Endothelial cell of umbilical vein (primary cell): ENCODE data around the gene SMAD2. TPM values are rescaled to one million over a fixed set of nuclear protein-coding genes. Genes with fewer than 3 reads are reported as not detected.

Experiments used
- BruUV-seq: library from RNA; stranded (reverse); fragments of 400-500 nt; replicated peaks from 2 replicates; lab custom pipeline; 2021; lab: Mats Ljungman, UMichigan
- CTCF ChIA-PET: fragments of 300-600, 350-600 bp; sonication (Branson Sonifier 250); formaldehyde crosslinking; loops from one replicate; lab custom pipeline; 2021; ENCODE audit warnings: antibody characterized with exemption, inconsistent platforms; lab: Charles Lee
- POLR2A ChIA-PET: fragments of 300-600, 350-600 bp; sonication (Branson Sonifier 250); formaldehyde crosslinking; loops from one replicate; lab custom pipeline; 2021; ENCODE audit warnings: antibody characterized with exemption, inconsistent platforms; lab: Charles Lee
- DNase-seq: peaks from one replicate; pipeline ENCODE4 v3.0.0-alpha.2; 2011; ENCODE audit warnings: low read depth, low spot score
- FAIRE-seq: peaks from 2 replicates; lab custom pipeline; 2011; peaks lifted over from hg19 to GRCh38; lab: Jason Lieb, UNC
- H2AFZ ChIP-seq: 2 replicates; pipeline ENCODE4 v1.6.0; 2012; ENCODE audit warnings: low read depth, low read length, control low read depth, inconsistent platforms
- H3K27ac ChIP-seq: 2 replicates; pipeline ENCODE4 v1.5.1; 2011; ENCODE audit warnings: low read depth, mild to moderate bottlenecking, control low read depth, low read length, moderate library complexity; ENCODE audit not compliant: insufficient read depth
- H3K27me3 ChIP-seq, 2 experiments: 2 replicates each; pipeline versions ENCODE4 v1.6.0 to v1.6.1; 2011; ENCODE audit warnings: low read length in 2 of 2, mixed read lengths in 1 of 2; ENCODE audit not compliant: control insufficient read depth in 2 of 2, insufficient read depth in 2 of 2
- H3K36me3 ChIP-seq, 2 experiments: 2 replicates in 1 of 2; 3 replicates in 1 of 2; pipeline ENCODE4 v1.5.1; 2011; ENCODE audit warnings: low read length in 2 of 2, mild to moderate bottlenecking in 1 of 2, moderate library complexity in 1 of 2; ENCODE audit not compliant: control insufficient read depth in 2 of 2, insufficient read depth in 2 of 2; ENCODE audit errors: extremely low read depth in 1 of 2
- H3K4me1 ChIP-seq: 3 replicates; pipeline ENCODE4 v1.5.1; 2011; ENCODE audit warnings: mild to moderate bottlenecking, low read length; ENCODE audit not compliant: control insufficient read depth, insufficient read depth; ENCODE audit errors: extremely low read depth
- H3K4me2 ChIP-seq: 2 replicates; pipeline ENCODE4 v1.6.1; 2011; ENCODE audit warnings: low read length, control low read depth, mixed read lengths; ENCODE audit not compliant: insufficient read depth
- H3K4me3 ChIP-seq, 3 experiments: fragments of 200-600 bp in 1 of 3; sonication (generic), shearing (Covaris generic) in 1 of 3; replicated peaks in 1 of 3; 2 replicates each; pipeline ENCODE4 v1.5.1; 2011 to 2016; ENCODE audit warnings: control low read depth in 3 of 3, low read length in 3 of 3, mild to moderate bottlenecking in 2 of 3, inconsistent platforms in 1 of 3, low read depth in 1 of 3, moderate library complexity in 1 of 3; ENCODE audit not compliant: insufficient read depth in 1 of 3
- H3K79me2 ChIP-seq: 2 replicates; pipeline ENCODE4 v1.6.0; 2012; ENCODE audit warnings: low read length, inconsistent platforms; ENCODE audit not compliant: control insufficient read depth, insufficient read depth
- H3K9ac ChIP-seq: replicated peaks from 2 replicates; pipeline ENCODE3; 2011; ENCODE audit warnings: low read length, control low read depth; ENCODE audit not compliant: insufficient read depth; ENCODE audit errors: extremely low read depth
- H3K9me1 ChIP-seq: replicated peaks from 3 replicates; pipeline ENCODE4 v1.6.0; 2011; ENCODE audit warnings: mild to moderate bottlenecking, low read length; ENCODE audit not compliant: control insufficient read depth, insufficient read depth; ENCODE audit errors: extremely low read depth
- H3K9me3 ChIP-seq: replicated peaks from 2 replicates; pipeline ENCODE4 v1.5.1; 2012; ENCODE audit warnings: low read length, inconsistent platforms; ENCODE audit not compliant: control insufficient read depth, insufficient read depth
- H4K20me1 ChIP-seq: replicated peaks from 2 replicates; pipeline ENCODE3; 2011; ENCODE audit warnings: mild to moderate bottlenecking, low read length; ENCODE audit not compliant: control insufficient read depth, insufficient read depth; ENCODE audit errors: extremely low read depth
- EZH2 ChIP-seq: IDR thresholded peaks from 2 replicates; pipeline ENCODE4 v1.6.1; 2012; ENCODE audit warnings: borderline replicate concordance, low read depth, mild to moderate bottlenecking, moderate library complexity, low read length, inconsistent platforms; ENCODE audit not compliant: severe bottlenecking
- FOS ChIP-seq: IDR thresholded peaks from 2 replicates; pipeline ENCODE4 v1.6.1; 2011; ENCODE audit warnings: mild to moderate bottlenecking, low read length, moderate library complexity, borderline replicate concordance; ENCODE audit not compliant: insufficient read depth
- GATA2 ChIP-seq: IDR thresholded peaks from 2 replicates; pipeline ENCODE4 v1.7.0; 2011; ENCODE audit warnings: low read depth, mild to moderate bottlenecking, moderate library complexity, mixed read lengths, low read length; ENCODE audit not compliant: insufficient read length, insufficient read depth
- JUN ChIP-seq: IDR thresholded peaks from 2 replicates; pipeline ENCODE4 v1.6.1; 2011; ENCODE audit warnings: borderline replicate concordance, low read depth; ENCODE audit not compliant: insufficient read length, insufficient read depth
- MYC ChIP-seq: IDR thresholded peaks from one replicate; pipeline ENCODE4 v1.6.1; 2011; ENCODE audit warnings: mild to moderate bottlenecking, low read depth, low read length
- POLR2A ChIP-seq: IDR thresholded peaks from 2 replicates; pipeline ENCODE4 v1.6.1; 2012; ENCODE audit warnings: low read depth, mild to moderate bottlenecking, control low read depth, low read length
- POLR2AphosphoS5 ChIP-seq: IDR thresholded peaks from 2 replicates; pipeline ENCODE4 v1.6.1; 2012; ENCODE audit warnings: low read depth, mild to moderate bottlenecking, control low read depth, low read length, moderate library complexity; ENCODE audit not compliant: insufficient read depth
- dilution Hi-C: fragments of 300-500 bp; cut with MboI; formaldehyde crosslinking; loops from one replicate; pipeline ENCODE4 v1.15.0; 2019; ENCODE audit warnings: low sequenced_read_pairs; ENCODE audit not compliant: extremely low pct_ligation_motif_present
- intact Hi-C: fragments of 100-400 bp; cut with micrococcal nuclease; formaldehyde crosslinking; loops from one replicate; pipeline ENCODE4 v1.10.0; 2022
- polyA plus RNA-seq, 4 experiments: library from polyadenylated mRNA; depleted of rRNA in 3 of 4; stranded (reverse) in 3 of 4; unstranded in 1 of 4; fragments of >200 nt; gene quantifications; 2 replicates each; pipeline versions ENCODE4 v1.2.1 to v1.2.3, GENCODE V29; 2011 to 2012; ENCODE audit warnings: missing spikeins in 1 of 4
- total RNA-seq: library from RNA; stranded (reverse); gene quantifications from 2 replicates; pipeline ENCODE4 v1.2.3, GENCODE V29; 2021
- TF ChIP-seq, protein P1 (sequence below), 2 donors: IDR thresholded peaks; 1 replicate in 1 of 2; 2 replicates in 1 of 2; pipeline ENCODE4 v1.5.1; 2011; ENCODE audit warnings: low read length in 2 of 2, mild to moderate bottlenecking in 2 of 2, moderate library complexity in 2 of 2, control low read depth in 1 of 2, inconsistent platforms in 1 of 2, low read depth in 1 of 2; ENCODE audit not compliant: insufficient read depth in 1 of 2; ENCODE audit errors: extremely low read depth in 1 of 2
- TF ChIP-seq, protein P2 (sequence below): IDR thresholded peaks from 2 replicates; pipeline ENCODE4 v1.6.1; 2011; ENCODE audit not compliant: insufficient read depth, insufficient read length

Gene SMAD2
- total and polyA plus RNA-seq, 2 donors (not counting 3 experiments of a cell fraction or from before 2014, with no cell fraction given) = 40.3 to 123 TPM

GRCh38 chr18:47936952-47937351 lies 6.5 kb upstream of the SMAD2 start:
- ChIA-PET CTCF (no interaction called here), POLR2A (no interaction called here)
- no peaks in the 10 kb centered on the region for H3K9me3 ChIP-seq
- no peak overlapping the region for H3K4me3 ChIP-seq
- H3K4me1 ChIP-seq = no peaks in the 10 kb centered on the region
- no peak for FAIRE-seq
- H3K9ac ChIP-seq = no peak overlapping the region
- intact Hi-C loops = loop anchor here (10.0 kb wide), 1 partner anchor 608 kb away; no protein-coding TSS in a partner anchor
- no peak overlapping the region for H3K4me2 ChIP-seq
- BruUV-seq = no TSS peak
- no peak overlapping the region for H3K27ac ChIP-seq
- dilution Hi-C loops = no loop called here
- H2AFZ ChIP-seq = no peak overlapping the region
- no peaks in the 10 kb centered on the region for H3K79me2 ChIP-seq
- no peak for TF ChIP-seq EZH2
- TF ChIP-seq POLR2AphosphoS5 = no peak
- H3K9me1 ChIP-seq = no peaks in the 10 kb centered on the region
- DNase-seq = no peak
- no peaks in the 10 kb centered on the region for H3K36me3 ChIP-seq
- peaks cover 25 to 32% of the 10 kb centered on the region in 2 experiments for H3K27me3 ChIP-seq
- H4K20me1 ChIP-seq = no peaks in the 10 kb centered on the region

DNA sequence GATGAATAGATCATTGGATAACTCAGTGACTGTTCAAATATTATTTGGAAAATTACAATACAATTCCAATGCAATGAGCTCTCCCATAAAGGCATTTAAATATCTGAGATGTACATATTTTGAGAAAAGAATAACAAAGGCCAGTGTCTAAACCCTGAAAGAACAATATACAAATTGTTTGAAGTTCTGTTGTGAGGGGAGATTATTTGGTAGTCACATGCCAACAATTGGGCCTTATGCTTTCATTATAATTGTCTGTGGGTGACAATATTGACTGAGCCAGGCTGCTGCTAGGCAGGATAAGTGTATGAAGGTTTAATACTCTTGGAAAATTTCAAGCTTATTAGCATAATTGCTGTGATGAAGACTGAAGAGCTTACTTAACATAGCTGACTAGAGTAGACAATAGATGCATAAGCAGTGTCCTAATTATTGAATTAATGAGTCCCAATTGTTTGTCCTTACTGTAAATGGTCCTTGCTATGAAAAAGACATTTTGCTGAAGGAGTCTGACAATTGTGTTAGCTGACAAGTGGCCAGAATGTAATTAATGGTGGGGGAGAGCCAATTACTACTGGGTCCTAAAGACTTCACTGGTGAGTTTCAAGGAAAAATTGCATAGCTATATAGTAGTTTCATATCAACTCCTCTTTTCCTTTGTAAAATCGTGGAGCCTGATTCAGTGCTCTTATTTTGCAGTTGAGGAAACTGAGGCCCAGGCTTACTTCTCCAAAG lies 5.0 kb upstream of the SMAD2 start:
- DNase-seq (no peak), FAIRE-seq (no peak)
- intact Hi-C loops (loop anchor here (10.0 kb wide), 1 partner anchor 609 kb away; no protein-coding TSS in a partner anchor), dilution Hi-C loops (no loop called here)
- Histone ChIP-seq H3K79me2 (no peaks in the 10 kb centered on the region), H3K4me2 (no peak overlapping the region), H3K9ac (no peak overlapping the region), H2AFZ (no peak overlapping the region), H4K20me1 (no peaks in the 10 kb centered on the region), H3K27ac (no peak overlapping the region), H3K27me3 (peaks cover 25 to 32% of the 10 kb centered on the region in 2 experiments), H3K9me1 (no peaks in the 10 kb centered on the region), H3K36me3 (no peaks in the 10 kb centered on the region), H3K4me1 (peaks cover 3% of the 10 kb centered on the region), H3K9me3 (no peaks in the 10 kb centered on the region), H3K4me3 (no peak overlapping the region)
- POLR2A ChIA-PET = interaction anchor here (0.6 kb wide), 1 partner anchor 551 kb away, joined by 3 read pairs; no protein-coding TSS in a partner anchor
- CTCF ChIA-PET = interaction anchor here (0.7 kb wide), 1 partner anchor 74 kb away, joined by 3 read pairs; no protein-coding TSS in a partner anchor
- TF ChIP-seq, protein P1, sequence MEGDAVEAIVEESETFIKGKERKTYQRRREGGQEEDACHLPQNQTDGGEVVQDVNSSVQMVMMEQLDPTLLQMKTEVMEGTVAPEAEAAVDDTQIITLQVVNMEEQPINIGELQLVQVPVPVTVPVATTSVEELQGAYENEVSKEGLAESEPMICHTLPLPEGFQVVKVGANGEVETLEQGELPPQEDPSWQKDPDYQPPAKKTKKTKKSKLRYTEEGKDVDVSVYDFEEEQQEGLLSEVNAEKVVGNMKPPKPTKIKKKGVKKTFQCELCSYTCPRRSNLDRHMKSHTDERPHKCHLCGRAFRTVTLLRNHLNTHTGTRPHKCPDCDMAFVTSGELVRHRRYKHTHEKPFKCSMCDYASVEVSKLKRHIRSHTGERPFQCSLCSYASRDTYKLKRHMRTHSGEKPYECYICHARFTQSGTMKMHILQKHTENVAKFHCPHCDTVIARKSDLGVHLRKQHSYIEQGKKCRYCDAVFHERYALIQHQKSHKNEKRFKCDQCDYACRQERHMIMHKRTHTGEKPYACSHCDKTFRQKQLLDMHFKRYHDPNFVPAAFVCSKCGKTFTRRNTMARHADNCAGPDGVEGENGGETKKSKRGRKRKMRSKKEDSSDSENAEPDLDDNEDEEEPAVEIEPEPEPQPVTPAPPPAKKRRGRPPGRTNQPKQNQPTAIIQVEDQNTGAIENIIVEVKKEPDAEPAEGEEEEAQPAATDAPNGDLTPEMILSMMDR (IDR thresholded peaks at IDR 0.05; ENCODE audit: extremely low read depth in 1 of 2, insufficient read depth in 1 of 2, low read depth in 1 of 2, low read length in 2 of 2) = no peak
- TF ChIP-seq GATA2 (no peak), POLR2A (no peak), EZH2 (no peak), POLR2AphosphoS5 (no peak), FOS (no peak), JUN (no peak), MYC (no peak)
- TF ChIP-seq, protein P2, sequence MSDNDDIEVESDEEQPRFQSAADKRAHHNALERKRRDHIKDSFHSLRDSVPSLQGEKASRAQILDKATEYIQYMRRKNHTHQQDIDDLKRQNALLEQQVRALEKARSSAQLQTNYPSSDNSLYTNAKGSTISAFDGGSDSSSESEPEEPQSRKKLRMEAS = no peak
- BruUV-seq = no TSS peak
